ENCODE data around the gene C10orf62.
"Not testable (repeated sequence)": the region's sequence is repeated elsewhere in the genome, so short reads cannot be mapped to it uniquely, and the experiment has no call there.

C10orf62 gene

GRCh38 chr10:97550336-97551149, 39.0 kb upstream of the C10orf62 start:
- DNase-seq (ENCODE audit: insufficient read length) (no peak), FAIRE-seq (peak; percentile 27)
- TF ChIP-seq POLR2AphosphoS5 (IDR thresholded peaks at IDR 0.05; ENCODE audit: low read depth, low read length), result no peak

DNA sequence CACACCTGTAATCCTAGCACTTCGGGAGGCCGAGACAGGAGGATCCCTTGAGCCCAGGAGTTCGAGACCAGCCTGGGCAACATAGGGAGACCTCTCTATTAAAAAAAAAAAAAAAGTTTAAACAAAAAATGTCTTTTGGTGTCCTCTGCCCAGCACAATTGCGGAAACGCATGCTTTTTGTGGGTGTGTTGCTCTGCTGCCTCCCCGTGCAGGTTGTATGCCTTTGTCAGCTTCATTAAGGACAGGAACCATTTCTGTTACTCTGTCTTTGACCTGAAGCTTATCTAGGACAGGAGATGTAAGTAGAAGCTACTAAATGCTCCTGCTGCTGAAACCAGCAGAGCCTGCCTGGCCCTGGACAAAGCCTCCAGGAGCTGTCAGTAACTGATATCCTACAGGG, 38.2 kb upstream of the C10orf62 start:
- DNase-seq (ENCODE audit: insufficient read length) (no peak), FAIRE-seq (no peak)
- TF ChIP-seq POLR2AphosphoS5 (IDR thresholded peaks at IDR 0.05; ENCODE audit: low read depth, low read length), result no peak
- TF ChIP-seq TAF1 (IDR thresholded peaks at IDR 0.05; ENCODE audit: borderline replicate concordance, low read depth, low read length), result no peak
- TF ChIP-seq POLR2A (IDR thresholded peaks at IDR 0.05; ENCODE audit: low read depth, low read length), result no peak

- DNase-seq (ENCODE audit: insufficient read length) (no peak), FAIRE-seq (peak; percentile 89)
- no peak for TF ChIP-seq POLR2A (IDR thresholded peaks at IDR 0.05; ENCODE audit: low read depth, low read length)
- no peak for TF ChIP-seq POLR2AphosphoS5 (IDR thresholded peaks at IDR 0.05; ENCODE audit: low read depth, low read length)
- TF ChIP-seq TAF1 (IDR thresholded peaks at IDR 0.05; ENCODE audit: borderline replicate concordance, low read depth, low read length), result no peak
These were observed 35.9 kb upstream of the C10orf62 start for GRCh38 chr10:97553575-97554031.

- not testable (repeated sequence) for DNase-seq (ENCODE audit: insufficient read length); FAIRE-seq
These were observed 35.2 kb upstream of the C10orf62 start for GRCh38 chr10:97554336-97554735.

DNA sequence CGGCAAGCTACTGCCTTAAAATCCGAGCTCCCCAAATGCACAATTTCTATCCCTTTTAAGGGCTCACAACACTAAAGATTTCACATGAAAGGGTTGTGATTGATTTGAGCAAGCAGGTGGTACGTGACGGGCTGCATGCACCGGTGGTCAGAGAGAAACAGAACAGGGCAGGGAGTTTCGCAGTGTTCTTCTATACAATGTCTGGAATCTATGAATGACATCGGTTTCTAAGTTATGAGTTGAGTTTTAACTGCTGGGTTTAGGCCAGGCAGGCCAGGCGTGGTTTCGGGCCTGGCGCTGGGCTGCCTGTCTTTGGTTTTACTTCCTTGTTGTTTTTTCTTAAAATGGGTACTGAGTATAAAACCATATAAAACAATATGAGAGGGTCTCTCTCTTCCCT, 34.0 kb upstream of the C10orf62 start:
- peak; percentile 42 for FAIRE-seq
- DNase-seq (ENCODE audit: insufficient read length), result not testable (repeated sequence)

DNA sequence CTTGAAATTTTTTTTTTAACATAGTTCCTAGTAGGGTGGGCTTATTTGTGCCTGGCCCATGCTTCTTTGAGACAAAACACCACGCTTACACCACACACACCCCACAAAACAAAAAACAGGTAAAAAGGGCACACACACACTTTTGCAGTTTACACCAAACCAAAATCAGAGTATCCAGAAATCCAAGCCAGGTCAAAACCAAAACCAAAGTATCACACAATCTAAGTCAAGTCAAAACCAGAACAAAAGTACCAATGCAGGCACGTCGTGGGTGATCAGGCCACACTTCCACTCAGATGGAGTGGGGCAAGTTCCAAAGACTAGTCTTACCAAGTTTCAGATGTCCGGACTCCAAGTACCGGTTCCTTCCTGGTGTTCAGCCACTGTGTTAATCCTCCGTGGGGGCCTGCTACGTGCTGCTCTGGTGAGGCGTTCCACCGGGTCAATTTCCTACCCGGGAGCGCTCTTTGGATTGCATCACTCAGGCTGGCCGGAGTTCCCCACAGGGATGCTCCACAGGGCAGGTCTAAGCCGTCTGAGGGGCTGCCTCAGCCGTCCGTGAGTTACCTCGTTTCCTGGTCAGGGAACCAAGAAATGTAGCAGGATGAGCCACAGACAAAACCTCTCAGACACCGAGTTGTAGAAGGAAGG, 28.7 kb upstream of the C10orf62 start:
- not testable (repeated sequence) for DNase-seq (ENCODE audit: insufficient read length); FAIRE-seq

- not testable (repeated sequence) for DNase-seq (ENCODE audit: insufficient read length); FAIRE-seq
These were observed 28.0 kb upstream of the C10orf62 start for GRCh38 chr10:97561386-97562077.

DNA sequence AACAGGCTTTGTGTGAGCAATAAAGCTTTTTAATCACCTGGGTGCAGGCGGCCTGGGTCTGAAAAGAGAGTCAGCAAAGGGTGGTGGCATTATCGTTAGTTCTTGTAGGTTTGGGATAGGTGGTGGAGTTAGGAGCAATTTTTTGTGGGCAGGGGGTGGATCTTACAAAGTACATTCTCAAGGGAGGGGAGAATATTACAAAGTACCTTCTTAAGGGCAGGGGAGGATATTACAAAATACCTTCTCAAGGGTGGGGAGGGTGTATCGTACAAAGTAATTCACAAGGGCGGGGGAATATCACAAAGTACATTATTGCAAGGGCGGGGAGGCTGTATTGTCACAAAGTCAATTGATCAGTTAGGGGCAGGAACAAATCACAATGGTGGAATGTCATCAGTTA, 27.2 kb upstream of the C10orf62 start:
- FAIRE-seq, result not testable (repeated sequence)

GRCh38 chr10:97563337-97563736, 26.2 kb upstream of the C10orf62 start:
- TF ChIP-seq TAF1 (IDR thresholded peaks at IDR 0.05; ENCODE audit: borderline replicate concordance, low read depth, low read length) (no peak), POLR2A (IDR thresholded peaks at IDR 0.05; ENCODE audit: low read depth, low read length) (no peak), POLR2AphosphoS5 (IDR thresholded peaks at IDR 0.05; ENCODE audit: low read depth, low read length) (no peak)
- FAIRE-seq (no peak), DNase-seq (ENCODE audit: insufficient read length) (no peak)

More for the DNA sequence above, 27.2 kb upstream of the C10orf62 start:
- DNase-seq (ENCODE audit: insufficient read length), result not testable (repeated sequence)

GRCh38 chr10:97564776-97565175, 24.7 kb upstream of the C10orf62 start:
- FAIRE-seq (no peak), DNase-seq (ENCODE audit: insufficient read length) (no peak)
- TF ChIP-seq POLR2AphosphoS5 (IDR thresholded peaks at IDR 0.05; ENCODE audit: low read depth, low read length), result no peak
- TF ChIP-seq POLR2A (IDR thresholded peaks at IDR 0.05; ENCODE audit: low read depth, low read length), result no peak
- TF ChIP-seq TAF1 (IDR thresholded peaks at IDR 0.05; ENCODE audit: borderline replicate concordance, low read depth, low read length), result no peak

DNA sequence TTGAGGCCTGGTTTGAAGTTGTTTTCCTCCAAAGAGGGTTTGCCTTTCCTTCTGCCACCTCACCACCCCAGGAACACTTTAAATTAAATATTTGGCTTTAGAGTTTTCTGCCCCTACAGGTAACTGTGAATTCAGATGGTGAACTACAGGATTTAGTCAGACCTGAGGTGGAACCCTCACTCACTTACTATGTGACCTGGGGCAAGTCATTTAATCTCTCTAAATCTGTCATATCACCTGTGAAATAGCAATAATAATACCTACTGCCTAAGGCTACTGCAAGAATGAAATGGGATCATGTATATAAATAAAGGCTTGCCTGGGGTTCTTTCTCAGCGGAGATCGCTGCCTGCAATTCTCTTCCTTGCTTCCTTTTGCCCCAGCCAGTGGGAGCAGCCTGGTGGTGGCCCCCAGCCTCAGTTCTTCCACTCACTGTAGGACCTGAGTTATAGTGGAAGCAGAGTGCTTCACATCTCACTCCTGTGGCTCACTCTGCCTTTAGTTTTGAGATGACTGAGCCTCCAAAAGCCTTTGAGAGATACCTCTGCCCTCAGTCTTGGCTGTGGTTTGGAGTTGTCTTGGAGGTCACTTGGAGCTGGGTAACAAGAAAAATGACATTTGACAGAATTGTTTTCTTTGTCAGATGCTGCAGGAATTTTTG, 23.1 kb upstream of the C10orf62 start:
- TF ChIP-seq POLR2AphosphoS5 (IDR thresholded peaks at IDR 0.05; ENCODE audit: low read depth, low read length) (no peak), POLR2A (IDR thresholded peaks at IDR 0.05; ENCODE audit: low read depth, low read length) (no peak)
- DNase-seq (ENCODE audit: insufficient read length) (no peak), FAIRE-seq (no peak)

DNA sequence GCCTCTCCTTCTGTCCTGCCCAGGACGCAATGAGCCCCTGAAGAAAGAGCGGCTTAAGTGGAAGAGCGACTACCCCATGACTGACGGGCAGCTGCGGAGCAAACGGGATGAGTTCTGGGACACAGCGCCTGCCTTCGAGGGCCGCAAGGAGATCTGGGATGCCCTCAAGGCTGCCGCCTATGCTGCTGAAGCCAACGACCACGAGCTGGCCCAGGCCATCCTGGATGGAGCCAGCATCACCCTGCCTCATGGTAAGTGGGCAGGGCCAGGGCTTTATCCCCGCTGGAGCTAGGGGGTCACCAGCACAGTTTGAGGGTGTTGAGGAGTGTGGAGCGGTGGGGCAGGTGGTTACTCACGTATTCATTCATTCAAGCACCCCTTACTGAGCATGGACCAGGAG, 21.6 kb upstream of the C10orf62 start:
- DNase-seq (ENCODE audit: insufficient read length) (no peak), FAIRE-seq (no peak)
- TF ChIP-seq POLR2A (IDR thresholded peaks at IDR 0.05; ENCODE audit: low read depth, low read length), result no peak
- TF ChIP-seq POLR2AphosphoS5 (IDR thresholded peaks at IDR 0.05; ENCODE audit: low read depth, low read length), result no peak
- TF ChIP-seq TAF1 (IDR thresholded peaks at IDR 0.05; ENCODE audit: borderline replicate concordance, low read depth, low read length), result no peak
